Parathyroid adenoma (tissue), 2 donors: ENCODE data around the gene REEP6.
A peak's percentile ranks its signal among the peaks of the same experiment; 100 is the strongest.

Source experiments
- H2AFZ ChIP-seq: fragments of 300-600 bp; sonication (generic); one replicate; pipeline ENCODE4 v1.7.0; 2017; ENCODE audit warnings: antibody characterized with exemption, mild to moderate bottlenecking
- H3K27ac ChIP-seq: fragments of 300-600 bp; sonication (generic); one replicate; pipeline ENCODE4 v1.7.0; 2017
- H3K27me3 ChIP-seq: fragments of 300-600 bp; sonication (generic); one replicate; pipeline ENCODE4 v1.7.0; 2017; ENCODE audit warnings: low read length; ENCODE audit not compliant: control insufficient read depth, insufficient read depth
- H3K36me3 ChIP-seq: fragments of 300-600 bp; sonication (generic); one replicate; pipeline ENCODE4 v1.7.0; 2017; ENCODE audit warnings: low read length; ENCODE audit not compliant: control insufficient read depth, insufficient read depth
- H3K4me1 ChIP-seq: fragments of 300-600 bp; sonication (generic); one replicate; pipeline ENCODE4 v1.7.0; 2017; ENCODE audit warnings: control low read depth
- H3K4me2 ChIP-seq: fragments of 300-600 bp; sonication (generic); one replicate; pipeline ENCODE4 v1.7.0; 2017; ENCODE audit warnings: low read length
- H3K4me3 ChIP-seq: fragments of 300-600 bp; sonication (generic); one replicate; pipeline ENCODE4 v1.7.0; 2017; ENCODE audit warnings: low read depth, low read length
- H3K79me2 ChIP-seq: fragments of 300-600 bp; sonication (generic); one replicate; pipeline ENCODE4 v1.7.0; 2017; ENCODE audit warnings: control low read depth
- H3K9ac ChIP-seq: fragments of 300-600 bp; sonication (generic); one replicate; pipeline ENCODE4 v1.7.0; 2017; ENCODE audit warnings: mild to moderate bottlenecking
- H3K9me3 ChIP-seq: fragments of 300-600 bp; sonication (generic); one replicate; pipeline ENCODE4 v1.7.0; 2017; ENCODE audit warnings: low read length; ENCODE audit not compliant: control insufficient read depth
- TF ChIP-seq, protein P1 (sequence below): fragments of 300-600 bp; sonication (generic); IDR thresholded peaks from one replicate; pipeline ENCODE4 v1.7.0; 2017; ENCODE audit warnings: antibody characterized with exemption, mild to moderate bottlenecking
- donor health status: primary hyperparathyroidism.

The REEP6 gene

DNA sequence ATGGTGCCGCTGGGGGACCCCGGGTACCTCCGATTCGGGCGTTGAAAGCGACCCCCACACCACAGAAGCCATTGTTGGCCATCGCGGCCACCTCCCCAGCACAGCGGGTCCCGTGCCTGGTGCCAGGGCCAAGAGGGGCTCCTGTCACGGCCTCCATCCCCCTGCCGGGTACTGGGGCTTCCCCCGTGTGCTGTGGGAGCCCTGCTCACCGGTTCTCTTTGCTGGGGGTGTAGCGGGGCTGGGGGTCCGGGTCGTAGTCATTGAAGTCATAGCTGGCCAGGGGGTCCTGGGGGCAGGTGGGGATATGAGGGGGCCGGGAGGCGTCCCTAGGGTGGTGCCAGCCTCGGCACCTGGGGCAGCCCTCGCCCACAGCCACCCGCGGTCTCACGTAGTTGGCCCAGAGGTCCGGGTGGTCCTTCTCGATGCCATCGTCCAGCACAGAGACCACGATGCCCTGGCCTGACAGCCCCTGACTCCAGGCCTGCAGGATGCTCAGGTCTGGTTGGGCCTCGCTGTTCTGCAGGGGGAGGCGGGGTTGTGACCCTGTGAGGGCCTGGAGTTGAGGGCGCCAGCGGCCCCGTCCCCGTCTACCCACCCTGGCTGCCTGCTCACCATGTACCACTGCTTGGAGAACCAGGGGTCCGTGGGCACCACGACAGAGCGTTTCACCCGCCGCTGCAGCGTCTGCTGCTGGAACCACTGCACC, 3.3 kb upstream of the REEP6 start:
- H3K79me2 ChIP-seq: no peaks in the 10 kb centered on the region
- no peak overlapping the region for H3K4me2 ChIP-seq
- H3K4me1 ChIP-seq: peaks cover 3% of the 10 kb centered on the region
- H3K36me3 ChIP-seq: no peaks in the 10 kb centered on the region
- H3K27ac ChIP-seq: no peak overlapping the region
- H3K9ac ChIP-seq: no peak overlapping the region
- no peak overlapping the region for H3K4me3 ChIP-seq
- no peak overlapping the region for H2AFZ ChIP-seq
- H3K27me3 ChIP-seq: no peaks in the 10 kb centered on the region
- H3K9me3 ChIP-seq: no peaks in the 10 kb centered on the region
- TF ChIP-seq, protein P1, sequence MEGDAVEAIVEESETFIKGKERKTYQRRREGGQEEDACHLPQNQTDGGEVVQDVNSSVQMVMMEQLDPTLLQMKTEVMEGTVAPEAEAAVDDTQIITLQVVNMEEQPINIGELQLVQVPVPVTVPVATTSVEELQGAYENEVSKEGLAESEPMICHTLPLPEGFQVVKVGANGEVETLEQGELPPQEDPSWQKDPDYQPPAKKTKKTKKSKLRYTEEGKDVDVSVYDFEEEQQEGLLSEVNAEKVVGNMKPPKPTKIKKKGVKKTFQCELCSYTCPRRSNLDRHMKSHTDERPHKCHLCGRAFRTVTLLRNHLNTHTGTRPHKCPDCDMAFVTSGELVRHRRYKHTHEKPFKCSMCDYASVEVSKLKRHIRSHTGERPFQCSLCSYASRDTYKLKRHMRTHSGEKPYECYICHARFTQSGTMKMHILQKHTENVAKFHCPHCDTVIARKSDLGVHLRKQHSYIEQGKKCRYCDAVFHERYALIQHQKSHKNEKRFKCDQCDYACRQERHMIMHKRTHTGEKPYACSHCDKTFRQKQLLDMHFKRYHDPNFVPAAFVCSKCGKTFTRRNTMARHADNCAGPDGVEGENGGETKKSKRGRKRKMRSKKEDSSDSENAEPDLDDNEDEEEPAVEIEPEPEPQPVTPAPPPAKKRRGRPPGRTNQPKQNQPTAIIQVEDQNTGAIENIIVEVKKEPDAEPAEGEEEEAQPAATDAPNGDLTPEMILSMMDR: no peak

DNA sequence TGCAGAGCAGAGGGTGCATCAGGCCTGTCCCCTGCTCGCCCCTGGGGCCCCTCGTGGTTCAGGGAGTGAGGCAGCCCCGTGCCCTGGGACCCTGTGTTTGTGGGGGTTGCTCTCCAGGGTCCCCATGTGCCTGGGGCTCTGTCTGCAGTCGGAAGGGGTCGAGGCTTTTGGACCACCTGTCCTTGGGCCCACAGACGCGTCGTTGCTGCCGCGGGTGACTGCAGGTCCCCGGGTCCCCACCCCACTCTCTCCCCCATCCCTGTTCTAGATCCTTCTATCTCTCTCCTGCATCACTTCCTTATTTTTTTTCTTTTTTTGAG, 2.7 kb upstream of the REEP6 start:
- TF ChIP-seq, protein P1: no peak
- H3K36me3 ChIP-seq: no peaks in the 10 kb centered on the region
- H3K9ac ChIP-seq: no peak overlapping the region
- no peak overlapping the region for H2AFZ ChIP-seq
- peaks cover 3% of the 10 kb centered on the region for H3K4me1 ChIP-seq
- H3K79me2 ChIP-seq: no peaks in the 10 kb centered on the region
- H3K27me3 ChIP-seq: no peaks in the 10 kb centered on the region
- H3K27ac ChIP-seq: no peak overlapping the region
- H3K9me3 ChIP-seq: no peaks in the 10 kb centered on the region
- H3K4me2 ChIP-seq: no peak overlapping the region
- no peak overlapping the region for H3K4me3 ChIP-seq

DNA sequence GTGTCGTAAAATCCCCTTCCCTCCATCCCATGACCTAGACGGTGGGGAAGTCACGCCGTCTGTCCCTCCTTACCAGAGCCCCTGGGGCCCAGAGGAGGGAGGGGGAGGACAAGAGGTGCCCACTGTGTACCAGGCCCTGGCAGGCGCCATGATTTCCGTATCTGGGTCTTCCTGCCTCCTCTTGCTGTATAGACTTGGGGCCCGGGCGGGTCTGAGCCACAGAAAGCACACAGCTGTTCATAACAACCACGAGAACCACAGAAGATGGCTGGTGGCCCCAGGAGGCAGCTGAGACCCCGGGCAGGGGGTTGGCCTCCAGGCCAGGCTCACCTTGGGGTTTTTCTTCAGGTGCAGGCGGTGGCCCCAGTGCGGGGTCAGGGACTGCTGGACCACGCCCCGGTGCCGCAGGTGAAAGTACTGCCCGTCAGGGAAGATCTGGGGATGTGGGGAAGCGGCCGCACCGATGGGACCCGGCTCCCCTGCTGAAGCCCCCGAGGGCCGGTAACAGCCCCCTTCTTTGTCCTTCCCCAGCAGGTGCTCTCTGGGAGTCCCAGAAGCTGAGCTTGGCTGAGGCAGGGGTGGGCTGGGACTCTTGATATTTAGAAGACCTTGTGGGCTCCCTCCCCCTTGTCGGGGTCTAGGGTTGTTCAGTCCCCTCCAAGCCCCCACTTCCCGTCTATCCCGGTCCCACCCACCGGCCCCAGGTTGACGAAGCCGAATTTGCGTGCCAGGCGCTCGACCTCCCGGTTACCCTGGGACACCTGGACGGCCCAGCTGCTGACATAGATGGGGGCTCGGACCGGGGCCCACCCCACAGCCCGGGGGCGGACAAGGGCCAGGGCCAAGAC, 1.3 kb upstream of the REEP6 start:
- no peaks in the 10 kb centered on the region for H3K79me2 ChIP-seq
- no peaks in the 10 kb centered on the region for H3K9me3 ChIP-seq
- peak overlapping the region; percentile 45 for H3K27ac ChIP-seq
- peak overlapping the region; percentile 76 for H3K4me3 ChIP-seq
- no peaks in the 10 kb centered on the region for H3K36me3 ChIP-seq
- H3K9ac ChIP-seq: peak overlapping the region; percentile 77
- H3K4me1 ChIP-seq: peaks cover 3% of the 10 kb centered on the region
- no peaks in the 10 kb centered on the region for H3K27me3 ChIP-seq
- peak overlapping the region; percentile 99 for H2AFZ ChIP-seq
- peak overlapping the region; percentile 95 for H3K4me2 ChIP-seq
- TF ChIP-seq, protein P1: no peak

DNA sequence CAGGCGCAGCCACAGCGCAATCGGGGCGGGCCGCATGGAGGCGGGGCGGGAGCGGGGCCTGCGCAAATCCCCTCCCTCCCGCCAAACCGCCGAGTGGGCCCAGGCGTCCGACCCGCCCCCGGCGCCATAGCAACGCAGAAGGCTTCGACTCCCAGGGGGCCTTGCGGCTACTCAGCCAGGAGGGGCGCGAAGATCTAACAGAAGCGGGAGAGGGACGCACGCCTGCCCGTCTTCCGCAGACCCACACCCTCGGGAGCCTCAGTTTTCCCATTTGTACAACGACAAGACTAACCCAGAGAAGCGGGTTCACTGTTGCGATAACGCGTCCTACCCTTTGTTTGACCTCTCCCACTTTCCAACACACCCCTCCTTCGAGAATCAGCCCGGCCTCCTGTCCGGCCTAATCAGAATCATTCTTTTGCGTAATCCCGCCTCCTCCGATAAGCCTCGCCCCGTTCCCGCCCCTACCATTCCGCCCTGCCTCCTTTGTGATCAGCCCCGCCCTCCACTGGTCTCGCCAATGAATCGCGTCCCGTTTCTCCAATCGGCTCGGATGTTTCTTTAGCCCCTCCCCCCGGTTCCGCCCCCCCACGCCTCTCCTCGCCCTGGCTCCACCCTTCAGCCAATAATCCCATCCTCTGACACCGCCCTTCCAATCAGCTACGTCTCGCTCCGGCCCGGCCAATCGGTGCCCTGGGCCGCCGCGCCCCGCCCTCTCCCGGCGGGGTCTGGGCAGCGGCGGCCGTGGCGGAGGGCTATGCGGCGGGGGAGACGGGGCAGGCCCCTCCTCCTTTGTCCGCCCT, 469 bp upstream of the REEP6 start, which contains the start of gene PCSK4:
Gene PCSK4, minus strand, starts transcription at position 40 of the 803 bp plus-strand sequence. Its CDS starts 4 bp downstream, at position 36.
- H3K27ac ChIP-seq: peak within 1 kb of the TSS; percentile 45
- peak within 1 kb of the TSS; percentile 76 for H3K4me3 ChIP-seq
- H3K4me2 ChIP-seq: peak within 1 kb of the TSS; percentile 95
- H3K4me1 ChIP-seq: peaks cover 3% of the 10 kb centered on the region
- peak within 1 kb of the TSS; percentile 99 for H2AFZ ChIP-seq
- H3K79me2 ChIP-seq: no peaks in the 10 kb centered on the region
- TF ChIP-seq, protein P1: no peak
- no peaks in the 10 kb centered on the region for H3K36me3 ChIP-seq
- peak within 1 kb of the TSS; percentile 77 for H3K9ac ChIP-seq
- no peaks in the 10 kb centered on the region for H3K27me3 ChIP-seq
- no peaks in the 10 kb centered on the region for H3K9me3 ChIP-seq
